Inflammatory macrophage treated with lipopolysaccharide for 4 hours (primary cell): Measurements from ENCODE around the gene MBD3L5.
A peak's percentile ranks its signal among the peaks of the same experiment; 100 is the strongest.
"Not testable (repeated sequence)": the region's sequence is repeated elsewhere in the genome, so short reads cannot be mapped to it uniquely, and the experiment has no call there.

Experiments used
- DNase-seq: peaks from one replicate; pipeline ENCODE4 v3.0.0-alpha.2; 2020

The MBD3L5 gene

GRCh38 chr19:7054635-7055368 is 24.4 kb downstream of the MBD3L5 start:
- DNase-seq: not testable (repeated sequence)

- DNase-seq: not testable (repeated sequence)
Observed at GRCh38 chr19:7055679-7056078, 25.3 kb downstream of the MBD3L5 start.

- not testable (repeated sequence) for DNase-seq
Observed at GRCh38 chr19:7056371-7056770, 26.0 kb downstream of the MBD3L5 start.

- DNase-seq: not testable (repeated sequence)
Observed at GRCh38 chr19:7058576-7058975, 28.2 kb downstream of the MBD3L5 start, which contains the start of gene MBD3L3. Gene MBD3L3 (minus strand): TSS chr19:7058676. CDS start chr19:7058605, 71 bp downstream.

- DNase-seq: not testable (repeated sequence)
Observed at GRCh38 chr19:7059977-7060376, 29.6 kb downstream of the MBD3L5 start.

GRCh38 chr19:7063339-7063738 is 33.0 kb downstream of the MBD3L5 start:
- DNase-seq: no peak

GRCh38 chr19:7063764-7064418 is 33.5 kb downstream of the MBD3L5 start:
- no peak for DNase-seq

GRCh38 chr19:7067122-7067521 is 36.7 kb downstream of the MBD3L5 start:
- DNase-seq: peak; percentile 27

GRCh38 chr19:7067716-7068115 is 37.3 kb downstream of the MBD3L5 start:
- DNase-seq: no peak

- no peak for DNase-seq
Observed at GRCh38 chr19:7068599-7068998, 38.2 kb downstream of the MBD3L5 start.

GRCh38 chr19:7069042-7069903 is 38.9 kb downstream of the MBD3L5 start, which contains the start of gene ZNF557:
Gene ZNF557 (plus strand): TSS chr19:7069703. CDS start chr19:7075075, 5,372 bp downstream.
- DNase-seq: peak; percentile 98

GRCh38 chr19:7069904-7070226 is 39.5 kb downstream of the MBD3L5 start:
- DNase-seq: no peak

GRCh38 chr19:7072541-7072940 is 42.2 kb downstream of the MBD3L5 start:
- DNase-seq: no peak

- no peak for DNase-seq
Observed at GRCh38 chr19:7074705-7075282, 44.4 kb downstream of the MBD3L5 start.

- DNase-seq: no peak
Observed at GRCh38 chr19:7076151-7076550, 45.8 kb downstream of the MBD3L5 start.

- no peak for DNase-seq
Observed at GRCh38 chr19:7078008-7078407, 47.6 kb downstream of the MBD3L5 start.
